SH-SY5Y (cell line): Measurements from ENCODE around the gene LBR.

Source experiments
- GATA2 ChIP-seq: IDR thresholded peaks from 2 replicates; pipeline ENCODE4 v1.6.1; 2011; ENCODE audit warnings: mild to moderate bottlenecking, low read depth, low read length
- GATA3 ChIP-seq: IDR thresholded peaks from 2 replicates; pipeline ENCODE4 v1.6.1; 2011; ENCODE audit warnings: low read depth, mild to moderate bottlenecking, low read length, moderate library complexity

The LBR gene

GRCh38 chr1:225467193-225468020, 39.6 kb upstream of the LBR start:
- TF ChIP-seq GATA2 = no peak
- no peak for TF ChIP-seq GATA3

GRCh38 chr1:225466848-225467192, 39.0 kb upstream of the LBR start:
- TF ChIP-seq GATA3 = no peak

- no peak for TF ChIP-seq GATA3
- no peak for TF ChIP-seq GATA2
These were observed 38.1 kb upstream of the LBR start for GRCh38 chr1:225465793-225466517.

GRCh38 chr1:225464851-225465792, 37.3 kb upstream of the LBR start:
- TF ChIP-seq GATA2 (no peak), GATA3 (no peak)

- TF ChIP-seq GATA3 = no peak
- no peak for TF ChIP-seq GATA2
These were observed 35.1 kb upstream of the LBR start for GRCh38 chr1:225462714-225463574.

- TF ChIP-seq GATA3 (no peak), GATA2 (no peak)
These were observed 34.5 kb upstream of the LBR start for GRCh38 chr1:225462429-225462713.

- TF ChIP-seq GATA3 = no peak
- TF ChIP-seq GATA2 = no peak
These were observed 33.9 kb upstream of the LBR start for GRCh38 chr1:225461533-225462428.

- TF ChIP-seq GATA3 = no peak
- no peak for TF ChIP-seq GATA2
These were observed 33.1 kb upstream of the LBR start for GRCh38 chr1:225460737-225461532.

- TF ChIP-seq GATA3 (no peak), GATA2 (no peak)
These were observed 32.3 kb upstream of the LBR start for GRCh38 chr1:225460021-225460736.

- TF ChIP-seq GATA2 = no peak
- no peak for TF ChIP-seq GATA3
These were observed 30.4 kb upstream of the LBR start for GRCh38 chr1:225458222-225458631.

GRCh38 chr1:225454733-225455132, 26.9 kb upstream of the LBR start:
- TF ChIP-seq GATA2 (no peak), GATA3 (no peak)
